ENCODE data around the gene CD300LD.

DNA sequence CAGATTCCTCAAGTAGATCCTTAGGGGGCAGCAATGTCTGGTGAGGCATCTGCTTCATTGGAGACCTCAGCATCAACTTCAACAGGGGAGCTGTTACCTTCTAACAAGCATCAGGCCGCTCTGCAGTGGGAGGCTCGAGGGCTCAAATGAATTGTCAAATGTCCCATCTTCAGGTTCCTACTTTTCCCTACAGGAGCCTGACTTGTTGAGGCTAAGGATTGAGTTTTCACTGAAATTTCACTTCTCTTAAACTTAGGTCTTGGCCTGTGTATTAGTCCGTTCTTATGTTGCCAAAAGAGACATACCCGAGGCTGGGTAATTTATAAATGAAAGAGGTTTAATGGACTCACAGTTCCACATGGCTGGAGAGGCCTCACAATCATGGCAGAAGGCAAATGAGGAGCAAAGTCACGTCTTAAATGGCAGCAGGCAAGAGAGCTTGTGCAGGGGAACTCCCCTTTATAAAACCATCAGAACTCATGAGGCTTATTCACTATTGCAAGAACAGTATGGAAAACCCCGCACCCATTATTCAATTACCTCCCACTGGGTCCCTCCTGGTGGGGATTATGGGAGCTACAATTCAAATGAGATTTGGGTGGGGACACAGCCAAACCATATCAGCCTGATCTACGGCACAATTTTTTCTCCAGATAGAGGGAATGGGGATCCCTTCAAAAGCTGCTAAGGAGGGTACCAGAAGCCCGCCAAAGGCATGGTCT is 5.1 kb upstream of the CD300LD start:
- TF ChIP-seq, protein P1, sequence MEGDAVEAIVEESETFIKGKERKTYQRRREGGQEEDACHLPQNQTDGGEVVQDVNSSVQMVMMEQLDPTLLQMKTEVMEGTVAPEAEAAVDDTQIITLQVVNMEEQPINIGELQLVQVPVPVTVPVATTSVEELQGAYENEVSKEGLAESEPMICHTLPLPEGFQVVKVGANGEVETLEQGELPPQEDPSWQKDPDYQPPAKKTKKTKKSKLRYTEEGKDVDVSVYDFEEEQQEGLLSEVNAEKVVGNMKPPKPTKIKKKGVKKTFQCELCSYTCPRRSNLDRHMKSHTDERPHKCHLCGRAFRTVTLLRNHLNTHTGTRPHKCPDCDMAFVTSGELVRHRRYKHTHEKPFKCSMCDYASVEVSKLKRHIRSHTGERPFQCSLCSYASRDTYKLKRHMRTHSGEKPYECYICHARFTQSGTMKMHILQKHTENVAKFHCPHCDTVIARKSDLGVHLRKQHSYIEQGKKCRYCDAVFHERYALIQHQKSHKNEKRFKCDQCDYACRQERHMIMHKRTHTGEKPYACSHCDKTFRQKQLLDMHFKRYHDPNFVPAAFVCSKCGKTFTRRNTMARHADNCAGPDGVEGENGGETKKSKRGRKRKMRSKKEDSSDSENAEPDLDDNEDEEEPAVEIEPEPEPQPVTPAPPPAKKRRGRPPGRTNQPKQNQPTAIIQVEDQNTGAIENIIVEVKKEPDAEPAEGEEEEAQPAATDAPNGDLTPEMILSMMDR (IDR thresholded peaks at IDR 0.05), result no peak
- TF ChIP-seq EP300 (IDR thresholded peaks at IDR 0.05) (no peak), POLR2A (IDR thresholded peaks at IDR 0.05) (no peak)

Measured in upper lobe of left lung (tissue), 4 donors.